Activated naive CD8-positive, alpha-beta T cell treated with anti-CD3 and anti-CD28 coated beads, Interleukin-2, amount 10 ng/mL, durations not matched to agents 7 days and 5 days (primary cell): Measurements from ENCODE around the gene HSPBP1. TPM values are rescaled to one million over a fixed set of nuclear protein-coding genes. Genes with fewer than 3 reads are reported as not detected.

Source experiments
- ATAC-seq: fragments of 150-1000 bp; cut with Tn5 transposase; one replicate; pipeline ENCODE4 v1.10.0; 2021; ENCODE audit warnings: low read depth, moderate library complexity
- POLR2A ChIA-PET: fragments of 350-600 bp; sonication (Branson Sonifier 250); formaldehyde crosslinking; loops from one replicate; lab custom pipeline; 2021; ENCODE audit warnings: antibody characterized with exemption; lab: Charles Lee
- DNase-seq: peaks from one replicate; pipeline ENCODE4 v3.0.0; 2021
- H3K27ac Mint-ChIP-seq: one replicate; pipeline ENCODE4 v1.8.0; 2022; ENCODE audit warnings: mild to moderate bottlenecking, mixed read lengths
- H3K27me3 Mint-ChIP-seq: one replicate; pipeline ENCODE4 v1.8.0; 2022; ENCODE audit warnings: mild to moderate bottlenecking, moderate library complexity, mixed read lengths
- H3K36me3 Mint-ChIP-seq: one replicate; pipeline ENCODE4 v1.8.0; 2021; ENCODE audit warnings: mild to moderate bottlenecking, mixed read lengths
- H3K4me1 Mint-ChIP-seq: one replicate; pipeline ENCODE4 v1.8.0; 2021; ENCODE audit warnings: mixed read lengths
- H3K4me3 Mint-ChIP-seq: one replicate; pipeline ENCODE4 v1.8.0; 2022; ENCODE audit warnings: mild to moderate bottlenecking, moderate library complexity, mixed read lengths
- H3K9me3 Mint-ChIP-seq: one replicate; pipeline ENCODE4 v1.8.0; 2021; ENCODE audit warnings: mixed read lengths
- total RNA-seq, 2 experiments: library from RNA; stranded (reverse); gene quantifications; one replicate each; pipeline ENCODE4 v1.2.3, GENCODE V29; 2021

HSPBP1 gene
- total RNA-seq, 2 experiments from 2014 or later, result 19.5 to 20.3 TPM

- Mint-ChIP-seq H3K27me3 (no peaks in the 10 kb centered on the region), H3K4me3 (peak overlapping the region; percentile 99), H3K36me3 (peaks cover 31% of the 10 kb centered on the region), H3K27ac (peak overlapping the region; percentile 99), H3K4me1 (peaks cover 52% of the 10 kb centered on the region), H3K9me3 (no peaks in the 10 kb centered on the region)
- DNase-seq (peak; percentile 68), ATAC-seq (peak; percentile 47)
- POLR2A ChIA-PET, result interaction anchor here (0.6 to 8.4 kb wide), 19 partner anchors 9 to 1117 kb away, joined by 3 to 120 read pairs (median 5); partner anchors contain the start of genes CNOT3, FIZ1, HSPBP1 and ISOC2
These were observed 25.9 kb downstream of the HSPBP1 start for GRCh38 chr19:55253842-55254624.

GRCh38 chr19:55252760-55253663 lies 26.9 kb downstream of the HSPBP1 start:
- ATAC-seq (no peak), DNase-seq (no peak)
- Mint-ChIP-seq H3K27me3 (no peaks in the 10 kb centered on the region), H3K36me3 (peaks cover 34% of the 10 kb centered on the region), H3K4me3 (peak overlapping the region; percentile 99), H3K27ac (peak overlapping the region; percentile 99), H3K4me1 (peaks cover 55% of the 10 kb centered on the region), H3K9me3 (no peaks in the 10 kb centered on the region)
- POLR2A ChIA-PET, result interaction anchor here (0.6 to 8.4 kb wide), 11 partner anchors 9 to 881 kb away, joined by 3 to 120 read pairs (median 10); partner anchors contain the start of genes HSPBP1, KMT5C, PPP1R12C and TMEM238

GRCh38 chr19:55251341-55252081 lies 28.4 kb downstream of the HSPBP1 start:
- POLR2A ChIA-PET, result interaction anchor here (0.6 to 2.0 kb wide), 2 partner anchors 8 to 10 kb away, joined by 3 to 8 read pairs; partner anchors contain the start of gene PPP6R1
- peak; percentile 4 for ATAC-seq

GRCh38 chr19:55250262-55251036 lies 29.5 kb downstream of the HSPBP1 start:
- Mint-ChIP-seq H3K4me3 (peak overlapping the region; percentile 99), H3K36me3 (peaks cover 22% of the 10 kb centered on the region), H3K4me1 (peaks cover 35% of the 10 kb centered on the region), H3K9me3 (no peaks in the 10 kb centered on the region), H3K27me3 (no peaks in the 10 kb centered on the region), H3K27ac (peak overlapping the region; percentile 95)
- ATAC-seq, result no peak
- DNase-seq, result no peak
- POLR2A ChIA-PET, result interaction anchor here (2.0 kb wide), 1 partner anchor 9 kb away, joined by 8 read pairs; the partner anchor contains the start of gene PPP6R1

More at GRCh38 chr19:55251341-55252081, 28.4 kb downstream of the HSPBP1 start:
- H3K27ac Mint-ChIP-seq, result peak overlapping the region; percentile 95
- no peak for DNase-seq
- peak overlapping the region; percentile 99 for H3K4me3 Mint-ChIP-seq
- no peaks in the 10 kb centered on the region for H3K9me3 Mint-ChIP-seq
- no peaks in the 10 kb centered on the region for H3K27me3 Mint-ChIP-seq
- peaks cover 30% of the 10 kb centered on the region for H3K36me3 Mint-ChIP-seq
- H3K4me1 Mint-ChIP-seq, result peaks cover 45% of the 10 kb centered on the region

- H3K27ac Mint-ChIP-seq, result no peak overlapping the region
- H3K9me3 Mint-ChIP-seq, result no peaks in the 10 kb centered on the region
- no peaks in the 10 kb centered on the region for H3K27me3 Mint-ChIP-seq
- peaks cover 32% of the 10 kb centered on the region for H3K4me1 Mint-ChIP-seq
- peaks cover 19% of the 10 kb centered on the region for H3K36me3 Mint-ChIP-seq
- no peak for ATAC-seq
- POLR2A ChIA-PET, result interaction anchor here (2.0 kb wide), 1 partner anchor 10 kb away, joined by 8 read pairs; the partner anchor contains the start of gene PPP6R1
- DNase-seq, result no peak
- H3K4me3 Mint-ChIP-seq, result no peak overlapping the region
These were observed 30.1 kb downstream of the HSPBP1 start for GRCh38 chr19:55249841-55250240.

- Mint-ChIP-seq H3K4me1 (peaks cover 27% of the 10 kb centered on the region), H3K27ac (peak overlapping the region; percentile 48), H3K36me3 (peaks cover 18% of the 10 kb centered on the region), H3K27me3 (no peaks in the 10 kb centered on the region), H3K4me3 (no peak overlapping the region), H3K9me3 (no peaks in the 10 kb centered on the region)
- ATAC-seq (no peak), DNase-seq (no peak)
- POLR2A ChIA-PET, result interaction anchor here (0.6 kb wide), 1 partner anchor 64 kb away, joined by 3 read pairs; no protein-coding TSS in a partner anchor
These were observed 31.2 kb downstream of the HSPBP1 start for GRCh38 chr19:55248704-55249103.

GRCh38 chr19:55248166-55248675 lies 31.7 kb downstream of the HSPBP1 start:
- Mint-ChIP-seq H3K4me1 (peaks cover 22% of the 10 kb centered on the region), H3K9me3 (no peaks in the 10 kb centered on the region), H3K27ac (peak overlapping the region; percentile 48), H3K36me3 (peaks cover 14% of the 10 kb centered on the region), H3K4me3 (no peak overlapping the region), H3K27me3 (no peaks in the 10 kb centered on the region)
- ATAC-seq, result no peak
- POLR2A ChIA-PET, result interaction anchor here (0.6 kb wide), 1 partner anchor 64 kb away, joined by 3 read pairs; no protein-coding TSS in a partner anchor
- DNase-seq, result no peak

- DNase-seq (peak; percentile 22), ATAC-seq (no peak)
- H3K27ac Mint-ChIP-seq, result no peak overlapping the region
- no peaks in the 10 kb centered on the region for H3K9me3 Mint-ChIP-seq
- peaks cover 16% of the 10 kb centered on the region for H3K36me3 Mint-ChIP-seq
- no peak overlapping the region for H3K4me3 Mint-ChIP-seq
- H3K4me1 Mint-ChIP-seq, result peaks cover 21% of the 10 kb centered on the region
- no peaks in the 10 kb centered on the region for H3K27me3 Mint-ChIP-seq
- POLR2A ChIA-PET, result no interaction called here
These were observed 32.2 kb downstream of the HSPBP1 start for GRCh38 chr19:55247621-55248099.

- H3K27ac Mint-ChIP-seq, result no peak overlapping the region
- peaks cover 15% of the 10 kb centered on the region for H3K36me3 Mint-ChIP-seq
- POLR2A ChIA-PET, result interaction anchor here (1.3 to 1.8 kb wide), 2 partner anchors 10 to 93 kb away, joined by 3 to 13 read pairs; partner anchors contain the start of gene KMT5C
- peaks cover 19% of the 10 kb centered on the region for H3K4me1 Mint-ChIP-seq
- no peak overlapping the region for H3K4me3 Mint-ChIP-seq
- ATAC-seq, result no peak
- no peaks in the 10 kb centered on the region for H3K27me3 Mint-ChIP-seq
- DNase-seq, result no peak
- H3K9me3 Mint-ChIP-seq, result no peaks in the 10 kb centered on the region
These were observed 33.2 kb downstream of the HSPBP1 start for GRCh38 chr19:55246462-55247451.

- Mint-ChIP-seq H3K36me3 (peaks cover 11% of the 10 kb centered on the region), H3K4me1 (peaks cover 6% of the 10 kb centered on the region)
- POLR2A ChIA-PET, result interaction anchor here (1.3 to 2.7 kb wide), 3 partner anchors 9 to 94 kb away, joined by 3 to 13 read pairs (median 13); partner anchors contain the start of gene KMT5C
These were observed 34.5 kb downstream of the HSPBP1 start for GRCh38 chr19:55245236-55245904.

More at GRCh38 chr19:55245236-55245904, 34.5 kb downstream of the HSPBP1 start:
- Mint-ChIP-seq H3K4me3 (no peak overlapping the region), H3K27me3 (no peaks in the 10 kb centered on the region), H3K9me3 (no peaks in the 10 kb centered on the region), H3K27ac (no peak overlapping the region)
- no peak for ATAC-seq
- DNase-seq, result no peak
